ENCODE data around the gene ATP6V0B.

DNA sequence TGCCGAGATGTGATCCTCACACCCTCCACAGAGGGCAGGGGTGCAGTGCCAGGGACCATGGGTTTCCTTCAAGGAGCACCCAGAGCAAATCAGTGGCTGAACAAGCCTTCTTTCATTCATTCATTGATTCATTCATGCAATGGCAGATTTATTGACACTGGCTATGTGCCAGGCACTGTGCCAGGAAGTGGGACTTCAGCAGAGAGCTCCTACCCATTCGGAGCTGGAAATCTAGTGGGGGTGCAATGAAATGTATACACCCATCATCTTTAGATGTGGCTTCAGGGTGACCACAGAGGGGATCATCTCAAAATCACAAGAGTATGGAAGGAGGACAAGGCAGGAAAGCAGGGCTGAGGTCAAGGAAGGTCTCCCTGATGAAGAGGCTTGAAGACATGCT lies 37.6 kb downstream of the ATP6V0B start:
- TF ChIP-seq, protein P1, sequence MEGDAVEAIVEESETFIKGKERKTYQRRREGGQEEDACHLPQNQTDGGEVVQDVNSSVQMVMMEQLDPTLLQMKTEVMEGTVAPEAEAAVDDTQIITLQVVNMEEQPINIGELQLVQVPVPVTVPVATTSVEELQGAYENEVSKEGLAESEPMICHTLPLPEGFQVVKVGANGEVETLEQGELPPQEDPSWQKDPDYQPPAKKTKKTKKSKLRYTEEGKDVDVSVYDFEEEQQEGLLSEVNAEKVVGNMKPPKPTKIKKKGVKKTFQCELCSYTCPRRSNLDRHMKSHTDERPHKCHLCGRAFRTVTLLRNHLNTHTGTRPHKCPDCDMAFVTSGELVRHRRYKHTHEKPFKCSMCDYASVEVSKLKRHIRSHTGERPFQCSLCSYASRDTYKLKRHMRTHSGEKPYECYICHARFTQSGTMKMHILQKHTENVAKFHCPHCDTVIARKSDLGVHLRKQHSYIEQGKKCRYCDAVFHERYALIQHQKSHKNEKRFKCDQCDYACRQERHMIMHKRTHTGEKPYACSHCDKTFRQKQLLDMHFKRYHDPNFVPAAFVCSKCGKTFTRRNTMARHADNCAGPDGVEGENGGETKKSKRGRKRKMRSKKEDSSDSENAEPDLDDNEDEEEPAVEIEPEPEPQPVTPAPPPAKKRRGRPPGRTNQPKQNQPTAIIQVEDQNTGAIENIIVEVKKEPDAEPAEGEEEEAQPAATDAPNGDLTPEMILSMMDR (conservative IDR thresholded peaks at IDR 0.05; ENCODE audit: low read depth in 2 of 2): no peak
- TF ChIP-seq, protein P2, sequence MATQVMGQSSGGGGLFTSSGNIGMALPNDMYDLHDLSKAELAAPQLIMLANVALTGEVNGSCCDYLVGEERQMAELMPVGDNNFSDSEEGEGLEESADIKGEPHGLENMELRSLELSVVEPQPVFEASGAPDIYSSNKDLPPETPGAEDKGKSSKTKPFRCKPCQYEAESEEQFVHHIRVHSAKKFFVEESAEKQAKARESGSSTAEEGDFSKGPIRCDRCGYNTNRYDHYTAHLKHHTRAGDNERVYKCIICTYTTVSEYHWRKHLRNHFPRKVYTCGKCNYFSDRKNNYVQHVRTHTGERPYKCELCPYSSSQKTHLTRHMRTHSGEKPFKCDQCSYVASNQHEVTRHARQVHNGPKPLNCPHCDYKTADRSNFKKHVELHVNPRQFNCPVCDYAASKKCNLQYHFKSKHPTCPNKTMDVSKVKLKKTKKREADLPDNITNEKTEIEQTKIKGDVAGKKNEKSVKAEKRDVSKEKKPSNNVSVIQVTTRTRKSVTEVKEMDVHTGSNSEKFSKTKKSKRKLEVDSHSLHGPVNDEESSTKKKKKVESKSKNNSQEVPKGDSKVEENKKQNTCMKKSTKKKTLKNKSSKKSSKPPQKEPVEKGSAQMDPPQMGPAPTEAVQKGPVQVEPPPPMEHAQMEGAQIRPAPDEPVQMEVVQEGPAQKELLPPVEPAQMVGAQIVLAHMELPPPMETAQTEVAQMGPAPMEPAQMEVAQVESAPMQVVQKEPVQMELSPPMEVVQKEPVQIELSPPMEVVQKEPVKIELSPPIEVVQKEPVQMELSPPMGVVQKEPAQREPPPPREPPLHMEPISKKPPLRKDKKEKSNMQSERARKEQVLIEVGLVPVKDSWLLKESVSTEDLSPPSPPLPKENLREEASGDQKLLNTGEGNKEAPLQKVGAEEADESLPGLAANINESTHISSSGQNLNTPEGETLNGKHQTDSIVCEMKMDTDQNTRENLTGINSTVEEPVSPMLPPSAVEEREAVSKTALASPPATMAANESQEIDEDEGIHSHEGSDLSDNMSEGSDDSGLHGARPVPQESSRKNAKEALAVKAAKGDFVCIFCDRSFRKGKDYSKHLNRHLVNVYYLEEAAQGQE (IDR thresholded peaks at IDR 0.05; ENCODE audit: unreplicated experiment): no peak
- no peak for TF ChIP-seq JUNB (IDR thresholded peaks at IDR 0.05; ENCODE audit: unreplicated experiment)
- no peak for TF ChIP-seq POLR2AphosphoS5 (IDR thresholded peaks at IDR 0.05; ENCODE audit: low read depth)
